ENCODE results near the gene DHRS3. TPM values are rescaled to one million over a fixed set of nuclear protein-coding genes. Genes with fewer than 3 reads are reported as not detected.
"Not testable (repeated sequence)": the region's sequence is repeated elsewhere in the genome, so short reads cannot be mapped to it uniquely, and the experiment has no call there.

Gene DHRS3
- total RNA-seq, 2 experiments from 2014 or later: 45.5 to 45.7 TPM

DNA sequence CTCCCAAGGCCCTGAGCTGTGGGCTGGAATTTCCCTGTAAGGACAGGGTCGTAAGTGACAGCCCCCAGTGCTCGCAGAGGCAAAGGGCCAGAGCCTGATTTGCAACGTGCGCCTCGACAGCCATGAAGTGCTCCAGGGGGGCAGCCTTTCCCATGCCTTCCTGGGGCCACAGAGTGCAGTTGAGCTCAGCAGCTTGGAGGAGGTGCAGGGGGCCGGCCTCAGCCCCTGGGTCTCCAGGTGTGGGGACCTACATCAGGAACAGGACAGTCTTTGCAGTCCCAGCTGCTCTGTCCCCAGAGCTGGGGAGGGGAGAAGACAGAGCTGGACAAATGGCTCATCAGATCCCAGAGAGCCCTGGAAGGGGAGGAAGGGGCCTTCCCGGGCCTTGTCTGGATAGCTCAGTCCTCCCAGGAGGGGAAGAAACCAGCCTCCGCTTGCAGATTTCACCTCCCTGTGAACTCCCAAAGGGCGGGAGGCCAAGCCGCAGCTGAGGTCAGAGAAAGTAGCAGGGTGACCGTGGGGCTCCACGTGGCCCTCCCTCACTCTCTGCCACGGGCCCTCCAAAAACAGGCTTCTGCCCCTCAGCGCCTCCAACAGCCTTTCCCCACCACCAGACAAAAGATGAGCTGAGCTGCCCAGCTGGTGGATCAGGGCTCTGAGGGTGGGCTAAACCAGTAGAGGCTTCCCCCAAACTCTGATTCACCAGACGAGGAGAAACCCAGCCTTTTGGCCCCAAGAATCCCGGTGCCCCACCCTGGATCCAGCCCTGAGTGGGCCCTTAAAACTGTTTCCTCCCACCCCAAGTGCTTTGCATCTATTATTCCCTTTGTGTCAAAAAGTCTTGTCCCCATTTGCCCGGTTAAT is 76.5 kb downstream of the DHRS3 start:
- Mint-ChIP-seq H3K36me3 (ENCODE audit: low read depth) (peaks cover 9% of the 10 kb centered on the region), H3K27ac (no peak overlapping the region), H3K4me3 (no peak overlapping the region), H3K27me3 (ENCODE audit: low read depth) (no peaks in the 10 kb centered on the region), H3K9me3 (peaks cover 5% of the 10 kb centered on the region), H3K4me1 (ENCODE audit: low read depth) (peaks cover 5% of the 10 kb centered on the region)
- intact Hi-C loops (cut with micrococcal nuclease): no loop called here
- CTCF ChIA-PET: interaction anchor here (1.2 kb wide), 1 partner anchor 50 kb away, joined by 3 read pairs; no protein-coding TSS in a partner anchor
- DNase-seq: no peak

DNA sequence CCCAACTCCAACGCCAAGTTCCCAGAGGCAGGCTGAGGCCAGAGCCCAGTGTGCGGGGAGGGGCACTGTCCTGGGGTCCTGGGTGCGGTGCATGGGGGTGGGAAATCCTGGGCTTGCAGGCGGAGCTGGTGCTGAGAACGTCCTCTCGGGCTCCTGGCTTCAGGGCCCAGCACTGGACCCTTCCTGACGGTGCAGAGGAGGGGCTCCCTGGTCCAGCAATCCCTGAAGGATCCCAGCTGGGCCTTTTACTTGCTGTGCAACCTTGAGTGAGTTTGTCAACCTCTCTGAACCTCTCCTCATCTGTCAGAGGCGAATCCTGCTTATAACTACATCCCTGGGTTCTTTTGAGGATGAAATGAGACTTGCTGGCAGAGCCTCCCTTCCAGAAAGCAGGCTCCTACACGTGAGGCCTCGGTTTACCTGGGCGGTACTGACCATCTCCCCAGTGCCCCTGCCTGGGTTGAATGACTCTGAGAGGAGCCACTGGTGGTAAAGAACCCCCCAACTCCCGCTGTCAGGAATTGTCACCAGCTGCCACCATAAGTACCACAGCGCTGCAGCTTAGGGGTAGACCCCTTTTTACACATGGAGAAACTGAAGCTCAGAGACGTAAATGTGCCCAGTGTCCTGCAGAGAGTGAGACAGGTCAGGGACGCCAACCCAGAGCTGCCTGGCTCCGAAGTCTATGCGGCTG is 77.3 kb downstream of the DHRS3 start:
- H3K9me3 Mint-ChIP-seq: peaks cover 11% of the 10 kb centered on the region
- H3K36me3 Mint-ChIP-seq (ENCODE audit: low read depth): peaks cover 15% of the 10 kb centered on the region
- H3K4me3 Mint-ChIP-seq: no peak overlapping the region
- intact Hi-C loops (cut with micrococcal nuclease): no loop called here
- no peaks in the 10 kb centered on the region for H3K27me3 Mint-ChIP-seq (ENCODE audit: low read depth)
- H3K27ac Mint-ChIP-seq: no peak overlapping the region
- no peak for DNase-seq
- CTCF ChIA-PET: interaction anchor here (1.2 kb wide), 1 partner anchor 51 kb away, joined by 3 read pairs; no protein-coding TSS in a partner anchor
- peaks cover 5% of the 10 kb centered on the region for H3K4me1 Mint-ChIP-seq (ENCODE audit: low read depth)

- peaks cover 15% of the 10 kb centered on the region for H3K9me3 Mint-ChIP-seq
- peaks cover 2% of the 10 kb centered on the region for H3K4me1 Mint-ChIP-seq (ENCODE audit: low read depth)
- no peak overlapping the region for H3K27ac Mint-ChIP-seq
- CTCF ChIA-PET: no interaction called here
- DNase-seq: no peak
- H3K27me3 Mint-ChIP-seq (ENCODE audit: low read depth): no peaks in the 10 kb centered on the region
- no peak overlapping the region for H3K4me3 Mint-ChIP-seq
- intact Hi-C loops (cut with micrococcal nuclease): no loop called here
- H3K36me3 Mint-ChIP-seq (ENCODE audit: low read depth): peaks cover 20% of the 10 kb centered on the region
These were observed 78.1 kb downstream of the DHRS3 start for GRCh38 chr1:12539705-12540579.

DNA sequence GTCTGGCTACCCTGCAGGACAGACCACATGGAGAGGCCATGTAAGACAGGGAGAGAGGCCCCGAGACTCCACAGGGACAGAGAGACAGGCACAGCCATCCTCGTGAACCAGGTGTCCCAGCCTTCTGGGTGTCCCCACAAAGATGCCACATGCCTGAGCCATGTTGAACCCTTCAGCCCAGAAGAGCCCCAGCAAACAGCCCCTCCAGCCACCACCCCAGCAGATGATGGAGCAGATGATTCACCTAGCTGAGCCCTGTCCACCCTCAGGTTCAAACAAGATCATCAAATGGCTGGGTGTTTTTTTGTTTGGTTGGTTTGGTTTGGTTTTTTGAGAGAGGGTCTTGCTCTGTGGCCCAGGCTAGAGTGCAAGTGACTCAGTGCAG is 78.7 kb downstream of the DHRS3 start:
- no peak overlapping the region for H3K27ac Mint-ChIP-seq
- H3K9me3 Mint-ChIP-seq: peaks cover 15% of the 10 kb centered on the region
- H3K4me3 Mint-ChIP-seq: no peak overlapping the region
- H3K4me1 Mint-ChIP-seq (ENCODE audit: low read depth): peaks cover 1% of the 10 kb centered on the region
- no peak for DNase-seq
- intact Hi-C loops (cut with micrococcal nuclease): no loop called here
- CTCF ChIA-PET: no interaction called here
- no peaks in the 10 kb centered on the region for H3K27me3 Mint-ChIP-seq (ENCODE audit: low read depth)
- peaks cover 20% of the 10 kb centered on the region for H3K36me3 Mint-ChIP-seq (ENCODE audit: low read depth)

DNA sequence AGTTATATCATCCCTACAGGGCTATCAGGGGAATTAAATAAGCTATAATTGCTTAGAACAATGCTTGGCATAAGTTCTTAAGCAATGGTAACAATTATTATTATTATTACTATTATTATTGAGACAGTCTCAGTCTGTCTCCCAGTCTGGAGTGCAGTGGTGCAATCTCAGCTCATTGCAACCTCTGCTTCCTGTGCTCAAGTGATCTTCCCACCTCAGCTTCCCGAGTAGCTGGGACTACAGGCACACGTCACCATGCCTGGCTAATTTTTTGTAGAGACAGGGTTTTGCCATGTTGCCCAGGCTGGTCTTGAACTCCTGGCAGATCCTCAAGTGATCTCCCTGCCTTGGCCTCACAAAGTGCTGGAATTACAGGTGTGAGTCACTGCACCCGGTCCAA is 79.5 kb downstream of the DHRS3 start:
- DNase-seq; intact Hi-C loops (cut with micrococcal nuclease); H3K4me3 Mint-ChIP-seq; H3K4me1 Mint-ChIP-seq (ENCODE audit: low read depth); H3K27ac Mint-ChIP-seq; H3K27me3 Mint-ChIP-seq (ENCODE audit: low read depth): not testable (repeated sequence)
- Mint-ChIP-seq H3K9me3 (peaks cover 15% of the 10 kb centered on the region), H3K36me3 (ENCODE audit: low read depth) (peaks cover 20% of the 10 kb centered on the region)
- CTCF ChIA-PET: interaction anchor here (1.4 kb wide), 1 partner anchor 17 kb away, joined by 3 read pairs; no protein-coding TSS in a partner anchor

GRCh38 chr1:12537906-12538461 is 80.0 kb downstream of the DHRS3 start:
- no peaks in the 10 kb centered on the region for H3K27me3 Mint-ChIP-seq (ENCODE audit: low read depth)
- no peak for DNase-seq
- CTCF ChIA-PET: interaction anchor here (0.6 to 1.4 kb wide), 2 partner anchors 14 to 16 kb away, joined by 3 read pairs; no protein-coding TSS in a partner anchor
- H3K4me1 Mint-ChIP-seq (ENCODE audit: low read depth): peaks cover 7% of the 10 kb centered on the region
- peaks cover 20% of the 10 kb centered on the region for H3K36me3 Mint-ChIP-seq (ENCODE audit: low read depth)
- intact Hi-C loops (cut with micrococcal nuclease): no loop called here
- no peak overlapping the region for H3K4me3 Mint-ChIP-seq
- peaks cover 15% of the 10 kb centered on the region for H3K9me3 Mint-ChIP-seq
- no peak overlapping the region for H3K27ac Mint-ChIP-seq

- CTCF ChIA-PET: interaction anchor here (0.6 kb wide), 2 partner anchors 14 to 87 kb away, joined by 3 read pairs; no protein-coding TSS in a partner anchor
- intact Hi-C loops (cut with micrococcal nuclease): no loop called here
These were observed 80.7 kb downstream of the DHRS3 start for GRCh38 chr1:12537294-12537693.

GRCh38 chr1:12536023-12536639 is 81.9 kb downstream of the DHRS3 start:
- CTCF ChIA-PET: interaction anchor here (0.6 kb wide), 1 partner anchor 56 kb away, joined by 3 read pairs; no protein-coding TSS in a partner anchor

More at GRCh38 chr1:12537294-12537693, 80.7 kb downstream of the DHRS3 start:
- peaks cover 15% of the 10 kb centered on the region for H3K9me3 Mint-ChIP-seq
- no peak overlapping the region for H3K4me3 Mint-ChIP-seq
- H3K36me3 Mint-ChIP-seq (ENCODE audit: low read depth): peaks cover 20% of the 10 kb centered on the region
- H3K27ac Mint-ChIP-seq: no peak overlapping the region
- H3K27me3 Mint-ChIP-seq (ENCODE audit: low read depth): no peaks in the 10 kb centered on the region
- no peak for DNase-seq
- peaks cover 7% of the 10 kb centered on the region for H3K4me1 Mint-ChIP-seq (ENCODE audit: low read depth)

GRCh38 chr1:12532405-12533315 is 85.3 kb downstream of the DHRS3 start:
- CTCF ChIA-PET: no interaction called here
- Mint-ChIP-seq H3K4me3 (no peak overlapping the region), H3K9me3 (peaks cover 15% of the 10 kb centered on the region), H3K4me1 (ENCODE audit: low read depth) (peaks cover 16% of the 10 kb centered on the region), H3K27me3 (ENCODE audit: low read depth) (no peaks in the 10 kb centered on the region), H3K36me3 (ENCODE audit: low read depth) (peaks cover 20% of the 10 kb centered on the region), H3K27ac (no peak overlapping the region)
- no peak for DNase-seq
- intact Hi-C loops (cut with micrococcal nuclease): no loop called here

More at GRCh38 chr1:12536023-12536639, 81.9 kb downstream of the DHRS3 start:
- Mint-ChIP-seq H3K4me3 (no peak overlapping the region), H3K4me1 (ENCODE audit: low read depth) (peaks cover 7% of the 10 kb centered on the region), H3K9me3 (peaks cover 15% of the 10 kb centered on the region), H3K27ac (no peak overlapping the region), H3K27me3 (ENCODE audit: low read depth) (no peaks in the 10 kb centered on the region), H3K36me3 (ENCODE audit: low read depth) (peaks cover 20% of the 10 kb centered on the region)
- DNase-seq: no peak
- intact Hi-C loops (cut with micrococcal nuclease): no loop called here

GRCh38 chr1:12531179-12531499 is 86.9 kb downstream of the DHRS3 start:
- intact Hi-C loops (cut with micrococcal nuclease): no loop called here
- Mint-ChIP-seq H3K4me1 (ENCODE audit: low read depth) (peaks cover 15% of the 10 kb centered on the region), H3K27ac (no peak overlapping the region), H3K36me3 (ENCODE audit: low read depth) (peaks cover 8% of the 10 kb centered on the region), H3K4me3 (no peak overlapping the region), H3K9me3 (peaks cover 7% of the 10 kb centered on the region), H3K27me3 (ENCODE audit: low read depth) (no peaks in the 10 kb centered on the region)
- CTCF ChIA-PET: interaction anchor here (0.6 kb wide), 1 partner anchor 259 kb away, joined by 3 read pairs; no protein-coding TSS in a partner anchor
- DNase-seq: no peak
